Activated CD8-positive, alpha-beta T cell treated with anti-CD3 and anti-CD28 coated beads, Interleukin-2, amount 10 ng/mL, durations not matched to agents 7 days and 5 days (primary cell): ENCODE measurements around the gene DMPK. TPM values are rescaled to one million over a fixed set of nuclear protein-coding genes. Genes with fewer than 3 reads are reported as not detected.
"Not testable (repeated sequence)": the region's sequence is repeated elsewhere in the genome, so short reads cannot be mapped to it uniquely, and the experiment has no call there.

ENCODE experiments used
- ATAC-seq: fragments of 150-1000 bp; cut with Tn5 transposase; one replicate; pipeline ENCODE4 v1.10.0; 2021; ENCODE audit warnings: moderate library complexity
- CTCF ChIA-PET: fragments of 350-600 bp; sonication (Branson Sonifier 250); formaldehyde crosslinking; loops from one replicate; lab custom pipeline; 2021; ENCODE audit warnings: antibody characterized with exemption; lab: Charles Lee
- POLR2A ChIA-PET: fragments of 350-600 bp; sonication (Branson Sonifier 250); formaldehyde crosslinking; loops from one replicate; lab custom pipeline; 2021; ENCODE audit warnings: antibody characterized with exemption; lab: Charles Lee
- DNase-seq: peaks from one replicate; pipeline ENCODE4 v3.0.0-alpha.2; 2020
- H3K27ac Mint-ChIP-seq: one replicate; pipeline ENCODE4 v1.8.0; 2021; ENCODE audit warnings: mild to moderate bottlenecking, mixed read lengths
- H3K27me3 Mint-ChIP-seq: one replicate; pipeline ENCODE4 v1.8.0; 2021; ENCODE audit warnings: low read depth, mixed read lengths
- H3K36me3 Mint-ChIP-seq: one replicate; pipeline ENCODE4 v1.8.0; 2021; ENCODE audit warnings: low read depth, mixed read lengths
- H3K4me1 Mint-ChIP-seq: one replicate; pipeline ENCODE4 v1.8.0; 2021; ENCODE audit warnings: low read depth, mixed read lengths
- H3K4me3 Mint-ChIP-seq: one replicate; pipeline ENCODE4 v1.8.0; 2021; ENCODE audit warnings: mild to moderate bottlenecking, mixed read lengths
- H3K9me3 Mint-ChIP-seq: one replicate; pipeline ENCODE4 v1.8.0; 2022; ENCODE audit warnings: mixed read lengths; ENCODE audit not compliant: insufficient read depth
- total RNA-seq, 2 experiments: library from RNA; stranded (reverse); gene quantifications; one replicate each; pipeline ENCODE4 v1.2.3, GENCODE V29; 2021

DMPK gene
- total RNA-seq, 2 experiments from 2014 or later, result 9.9 to 14.4 TPM

DNA sequence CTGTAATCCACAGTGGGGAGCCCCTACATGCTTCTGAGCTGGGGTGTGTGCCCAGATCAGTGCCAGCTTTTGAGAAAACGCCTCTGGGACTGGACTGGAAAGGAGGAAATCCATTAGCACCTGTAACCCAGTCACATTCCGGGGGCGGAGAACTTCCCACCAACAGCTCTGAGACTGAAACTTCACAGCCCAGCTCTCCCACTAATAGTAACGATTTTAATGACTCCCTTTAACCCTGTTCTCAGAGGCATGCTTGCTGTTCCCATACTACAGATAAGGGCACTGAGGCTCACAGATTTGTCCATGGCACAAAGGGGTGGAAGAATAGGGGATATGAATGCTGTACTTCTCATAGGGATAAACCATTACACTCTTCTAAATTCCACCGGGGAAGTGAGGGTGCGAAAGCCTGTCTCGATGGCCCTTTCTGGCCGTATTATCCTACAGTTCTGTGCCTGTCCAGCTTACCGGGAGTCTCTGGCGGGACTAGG is 52.4 kb downstream of the DMPK start:
- Mint-ChIP-seq H3K27me3 (no peaks in the 10 kb centered on the region), H3K9me3 (no peaks in the 10 kb centered on the region), H3K27ac (peak overlapping the region; percentile 88), H3K4me1 (peaks cover 26% of the 10 kb centered on the region), H3K4me3 (peak overlapping the region; percentile 91), H3K36me3 (no peaks in the 10 kb centered on the region)
- POLR2A ChIA-PET, result interaction anchor here (1.2 to 2.5 kb wide), 3 partner anchors 12 to 62 kb away, joined by 4 to 22 read pairs (median 5); partner anchors contain the start of gene SNRPD2
- DNase-seq, result no peak
- CTCF ChIA-PET, result interaction anchor here (1.3 to 2.5 kb wide), 4 partner anchors 12 to 49 kb away, joined by 3 to 25 read pairs (median 14); partner anchors contain the start of genes QPCTL and SNRPD2
- ATAC-seq, result no peak

DNA sequence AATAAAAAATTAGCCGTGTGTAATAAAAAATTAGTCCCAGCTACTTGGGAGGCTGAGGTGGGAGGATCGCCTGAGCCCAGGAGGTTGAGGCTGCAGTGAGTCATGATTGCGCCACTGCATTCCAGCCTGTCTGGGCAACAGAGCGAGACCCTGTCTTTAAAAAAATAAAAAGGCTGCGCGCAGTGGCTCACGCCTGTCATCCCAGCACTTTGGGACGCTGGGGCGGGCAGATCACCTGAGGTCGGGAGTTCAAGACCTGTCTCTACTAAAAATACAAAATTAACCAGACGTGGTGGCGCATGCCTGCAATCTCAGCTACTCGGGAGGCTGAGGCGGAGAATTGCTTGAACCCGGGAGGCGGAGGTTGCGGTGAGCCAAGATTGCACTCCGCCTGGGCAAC is 53.6 kb downstream of the DMPK start:
- H3K4me3 Mint-ChIP-seq, H3K27ac Mint-ChIP-seq, DNase-seq, ATAC-seq, H3K36me3 Mint-ChIP-seq, H3K27me3 Mint-ChIP-seq, POLR2A ChIA-PET, H3K9me3 Mint-ChIP-seq: not testable (repeated sequence)
- CTCF ChIA-PET, result interaction anchor here (0.7 kb wide), 1 partner anchor 315 kb away, joined by 3 read pairs; no protein-coding TSS in a partner anchor
- H3K4me1 Mint-ChIP-seq, result peaks cover 29% of the 10 kb centered on the region

GRCh38 chr19:45720065-45720464 is 62.2 kb downstream of the DMPK start:
- peaks cover 43% of the 10 kb centered on the region for H3K36me3 Mint-ChIP-seq
- H3K27me3 Mint-ChIP-seq, H3K9me3 Mint-ChIP-seq, ATAC-seq, DNase-seq, H3K27ac Mint-ChIP-seq, H3K4me3 Mint-ChIP-seq: not testable (repeated sequence)
- POLR2A ChIA-PET, result interaction anchor here (1.1 kb wide), 1 partner anchor 11 kb away, joined by 3 read pairs; no protein-coding TSS in a partner anchor
- CTCF ChIA-PET, result interaction anchor here (0.8 to 2.1 kb wide), 2 partner anchors 27 to 50 kb away, joined by 5 to 9 read pairs; partner anchors contain the start of genes QPCTL, SIX5 and SNRPD2
- H3K4me1 Mint-ChIP-seq, result peaks cover 38% of the 10 kb centered on the region

Other genes with a start within 250 kb of the DMPK start
- gene OPA3, start 197.7 kb downstream of the DMPK start, total RNA-seq, result 10 to 100 TPM; 13.4 to 14.9 TPM
- gene GPR4, start 180.3 kb downstream of the DMPK start, total RNA-seq, result not detected
- gene EML2, start 143.1 kb downstream of the DMPK start, total RNA-seq, result 10 to 100 TPM; 93.6 to 97.6 TPM
- gene GIPR, start 114.3 kb downstream of the DMPK start, total RNA-seq, result 1 to 10 TPM; 7.0 to 9.2 TPM
- gene SNRPD2, start 90.5 kb downstream of the DMPK start, total RNA-seq, result 100 to 1,000 TPM; 634 to 652 TPM
- 1 to 10 TPM; 6.7 to 8.0 TPM for gene QPCTL, start 89.8 kb downstream of the DMPK start, total RNA-seq
- gene FBXO46, start 51.6 kb downstream of the DMPK start, total RNA-seq, result 10 to 100 TPM; 32.6 to 33.9 TPM
- not detected for gene MEIOSIN, start 49.1 kb downstream of the DMPK start, total RNA-seq
- under 1 TPM; 0.53 to 0.89 TPM for gene SIX5, start 13.2 kb downstream of the DMPK start, total RNA-seq
- gene DMWD, start 10.4 kb upstream of the DMPK start, total RNA-seq, result 10 to 100 TPM; 20.6 TPM
- gene RSPH6A, start 32.8 kb upstream of the DMPK start, total RNA-seq, result under 1 TPM; 0.55 to 0.68 TPM
- gene SYMPK, start 80.7 kb upstream of the DMPK start, total RNA-seq, result 10 to 100 TPM; 97.3 to 98.3 TPM
- gene FOXA3, start 81.8 kb upstream of the DMPK start, total RNA-seq, result not detected
- 10 to 100 TPM; 18.0 to 19.1 TPM for gene IRF2BP1, start 103.7 kb upstream of the DMPK start, total RNA-seq
- gene MYPOP, start 120.1 kb upstream of the DMPK start, total RNA-seq, result 10 to 100 TPM; 10.4 to 11.3 TPM
- gene NANOS2, start 132.3 kb upstream of the DMPK start, total RNA-seq, result not detected
- gene NOVA2, start 191.4 kb upstream of the DMPK start, total RNA-seq, result not detected
- gene CCDC61, start 213.0 kb upstream of the DMPK start, total RNA-seq, result 10 to 100 TPM; 26.3 to 29.2 TPM
- not detected for gene PGLYRP1, start 240.6 kb upstream of the DMPK start, total RNA-seq